HEK293 (cell line): Measurements from ENCODE around the gene NCOA3.

Experiments
- CTCF ChIA-PET: fragments of 350-600 bp; formaldehyde crosslinking; extraction: SDS; loops from one replicate; lab custom pipeline; 2021; ENCODE audit warnings: antibody characterized with exemption; lab: Yijun Ruan, JAX
- POLR2A ChIA-PET: fragments of 300-600 bp; formaldehyde crosslinking; extraction: SDS; loops from one replicate; lab custom pipeline; 2020; ENCODE audit warnings: antibody characterized with exemption, inconsistent platforms; lab: Yijun Ruan, JAX
- H3K27ac ChIP-seq: fragments of 200-500 bp; sonication (Bioruptor generic); 2 replicates; pipeline ENCODE4 v1.5.1; 2014; ENCODE audit warnings: low read depth, low read length, control low read depth, inconsistent platforms; ENCODE audit errors: extremely low read depth
- H3K36me3 ChIP-seq, 2 experiments: fragments of 200-500 bp in 1 of 2; sonication (Bioruptor generic) in 1 of 2; 1 replicate in 1 of 2; 2 replicates in 1 of 2; pipeline ENCODE4 v1.5.1; 2014 to 2017; ENCODE audit warnings: inconsistent platforms in 2 of 2, low read length in 2 of 2; ENCODE audit not compliant: control insufficient read depth in 2 of 2, insufficient read depth in 1 of 2
- H3K4me1 ChIP-seq: fragments of 200-500 bp; sonication (Bioruptor generic); 2 replicates; pipeline ENCODE4 v1.5.1; 2014; ENCODE audit warnings: mild to moderate bottlenecking, low read length, inconsistent platforms; ENCODE audit not compliant: control insufficient read depth, insufficient read depth
- H3K4me3 ChIP-seq: 2 replicates; pipeline ENCODE4 v1.5.1; 2011; ENCODE audit warnings: low read depth, mild to moderate bottlenecking, control low read depth, low read length, moderate library complexity
- H3K9me3 ChIP-seq: fragments of 200-500 bp; sonication (Bioruptor generic); 2 replicates; pipeline ENCODE4 v1.5.1; 2014; ENCODE audit warnings: low read depth, low read length, inconsistent platforms; ENCODE audit not compliant: control insufficient read depth, insufficient read depth
- EGR2 ChIP-seq: fragments of 450-650 bp; formaldehyde crosslinking; IDR thresholded peaks from 2 replicates; pipeline ENCODE4 v1.5.1; 2016; ENCODE audit warnings: low read depth, missing biosample characterization, missing genetic modification characterization
- KLF8 ChIP-seq: fragments of 450-650 bp; formaldehyde crosslinking; IDR thresholded peaks from 2 replicates; pipeline ENCODE4 v1.5.1; 2016; ENCODE audit warnings: missing biosample characterization, missing genetic modification characterization
- MYNN ChIP-seq: fragments of 450-650 bp; formaldehyde crosslinking; IDR thresholded peaks from 2 replicates; pipeline ENCODE4 v1.5.1; 2016; ENCODE audit warnings: missing biosample characterization, missing genetic modification characterization, borderline replicate concordance
- TRIM28 ChIP-seq: IDR thresholded peaks from 2 replicates; pipeline ENCODE4 v1.6.1; 2011; ENCODE audit warnings: low read length, control low read depth, borderline replicate concordance
- YY1 ChIP-seq: fragments of 450-650 bp; formaldehyde crosslinking; IDR thresholded peaks from 2 replicates; pipeline ENCODE4 v1.5.1; 2018; ENCODE audit warnings: missing biosample characterization, missing genetic modification characterization
- ZNF350 ChIP-seq: fragments of 450-650 bp; formaldehyde crosslinking; IDR thresholded peaks from 2 replicates; pipeline ENCODE4 v1.5.0; 2017; ENCODE audit warnings: missing biosample characterization, mild to moderate bottlenecking, missing genetic modification characterization
- ZNF521 ChIP-seq: fragments of 450-650 bp; formaldehyde crosslinking; IDR thresholded peaks from 2 replicates; pipeline ENCODE4 v1.5.1; 2017; ENCODE audit warnings: missing biosample characterization, mild to moderate bottlenecking, missing genetic modification characterization
- TF ChIP-seq, protein P1 (sequence below): fragments of 450-650 bp; formaldehyde crosslinking; IDR thresholded peaks from 2 replicates; pipeline ENCODE4 v1.5.1; 2016; ENCODE audit warnings: missing biosample characterization, missing genetic modification characterization
- TF ChIP-seq, protein P2 (sequence below): fragments of 450-650 bp; formaldehyde crosslinking; conservative IDR thresholded peaks from 2 replicates; pipeline ENCODE4 v1.5.1; 2016; ENCODE audit warnings: low read depth, missing biosample characterization, missing genetic modification characterization
- TF ChIP-seq, protein P3 (sequence below): fragments of 450-650 bp; formaldehyde crosslinking; IDR thresholded peaks from 2 replicates; pipeline ENCODE4 v1.5.1; 2016; ENCODE audit warnings: missing biosample characterization, missing genetic modification characterization, borderline replicate concordance
- TF ChIP-seq, protein P4 (sequence below): fragments of 450-650 bp; formaldehyde crosslinking; IDR thresholded peaks from 2 replicates; pipeline ENCODE4 v1.5.1; 2016; ENCODE audit warnings: missing biosample characterization, missing genetic modification characterization, low read depth

NCOA3 gene

DNA sequence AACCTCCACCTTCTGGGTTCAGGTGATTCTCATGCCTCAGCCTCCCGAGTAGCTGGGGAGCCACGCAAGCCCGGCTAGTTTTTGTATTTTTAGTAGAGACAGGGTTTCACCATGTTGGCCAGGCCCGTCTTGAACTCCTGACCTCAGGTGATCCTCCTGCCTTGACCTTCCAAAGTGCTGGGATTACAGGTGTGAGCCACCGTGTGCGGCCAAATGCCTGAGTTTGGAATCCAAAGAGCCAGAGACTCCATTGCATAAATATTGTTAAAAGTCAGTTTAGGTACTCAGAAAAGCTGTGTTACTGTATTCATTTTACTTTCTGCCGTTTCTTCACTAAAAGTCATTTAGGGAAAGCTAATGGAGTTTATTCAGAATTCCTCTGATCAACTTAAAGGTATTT is 146.3 kb downstream of the NCOA3 start:
- CTCF ChIA-PET = interaction anchor here (1.4 kb wide), 2 partner anchors 30 to 973 kb away, joined by 4 read pairs; no protein-coding TSS in a partner anchor
- H3K36me3 ChIP-seq = peaks cover 5 to 42% of the 10 kb centered on the region in 2 experiments
- POLR2A ChIA-PET = no interaction called here

More for the DNA sequence above, 146.3 kb downstream of the NCOA3 start:
- TF ChIP-seq YY1 (no peak), TRIM28 (no peak), MYNN (no peak), KLF8 (tag by site-specific recombination) (no peak), ZNF521 (tag by site-specific recombination) (no peak), EGR2 (tag by site-specific recombination) (no peak), ZNF350 (no peak)
- TF ChIP-seq, protein P1, sequence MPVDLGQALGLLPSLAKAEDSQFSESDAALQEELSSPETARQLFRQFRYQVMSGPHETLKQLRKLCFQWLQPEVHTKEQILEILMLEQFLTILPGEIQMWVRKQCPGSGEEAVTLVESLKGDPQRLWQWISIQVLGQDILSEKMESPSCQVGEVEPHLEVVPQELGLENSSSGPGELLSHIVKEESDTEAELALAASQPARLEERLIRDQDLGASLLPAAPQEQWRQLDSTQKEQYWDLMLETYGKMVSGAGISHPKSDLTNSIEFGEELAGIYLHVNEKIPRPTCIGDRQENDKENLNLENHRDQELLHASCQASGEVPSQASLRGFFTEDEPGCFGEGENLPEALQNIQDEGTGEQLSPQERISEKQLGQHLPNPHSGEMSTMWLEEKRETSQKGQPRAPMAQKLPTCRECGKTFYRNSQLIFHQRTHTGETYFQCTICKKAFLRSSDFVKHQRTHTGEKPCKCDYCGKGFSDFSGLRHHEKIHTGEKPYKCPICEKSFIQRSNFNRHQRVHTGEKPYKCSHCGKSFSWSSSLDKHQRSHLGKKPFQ (tag by site-specific recombination) = no peak
- TF ChIP-seq, protein P2, sequence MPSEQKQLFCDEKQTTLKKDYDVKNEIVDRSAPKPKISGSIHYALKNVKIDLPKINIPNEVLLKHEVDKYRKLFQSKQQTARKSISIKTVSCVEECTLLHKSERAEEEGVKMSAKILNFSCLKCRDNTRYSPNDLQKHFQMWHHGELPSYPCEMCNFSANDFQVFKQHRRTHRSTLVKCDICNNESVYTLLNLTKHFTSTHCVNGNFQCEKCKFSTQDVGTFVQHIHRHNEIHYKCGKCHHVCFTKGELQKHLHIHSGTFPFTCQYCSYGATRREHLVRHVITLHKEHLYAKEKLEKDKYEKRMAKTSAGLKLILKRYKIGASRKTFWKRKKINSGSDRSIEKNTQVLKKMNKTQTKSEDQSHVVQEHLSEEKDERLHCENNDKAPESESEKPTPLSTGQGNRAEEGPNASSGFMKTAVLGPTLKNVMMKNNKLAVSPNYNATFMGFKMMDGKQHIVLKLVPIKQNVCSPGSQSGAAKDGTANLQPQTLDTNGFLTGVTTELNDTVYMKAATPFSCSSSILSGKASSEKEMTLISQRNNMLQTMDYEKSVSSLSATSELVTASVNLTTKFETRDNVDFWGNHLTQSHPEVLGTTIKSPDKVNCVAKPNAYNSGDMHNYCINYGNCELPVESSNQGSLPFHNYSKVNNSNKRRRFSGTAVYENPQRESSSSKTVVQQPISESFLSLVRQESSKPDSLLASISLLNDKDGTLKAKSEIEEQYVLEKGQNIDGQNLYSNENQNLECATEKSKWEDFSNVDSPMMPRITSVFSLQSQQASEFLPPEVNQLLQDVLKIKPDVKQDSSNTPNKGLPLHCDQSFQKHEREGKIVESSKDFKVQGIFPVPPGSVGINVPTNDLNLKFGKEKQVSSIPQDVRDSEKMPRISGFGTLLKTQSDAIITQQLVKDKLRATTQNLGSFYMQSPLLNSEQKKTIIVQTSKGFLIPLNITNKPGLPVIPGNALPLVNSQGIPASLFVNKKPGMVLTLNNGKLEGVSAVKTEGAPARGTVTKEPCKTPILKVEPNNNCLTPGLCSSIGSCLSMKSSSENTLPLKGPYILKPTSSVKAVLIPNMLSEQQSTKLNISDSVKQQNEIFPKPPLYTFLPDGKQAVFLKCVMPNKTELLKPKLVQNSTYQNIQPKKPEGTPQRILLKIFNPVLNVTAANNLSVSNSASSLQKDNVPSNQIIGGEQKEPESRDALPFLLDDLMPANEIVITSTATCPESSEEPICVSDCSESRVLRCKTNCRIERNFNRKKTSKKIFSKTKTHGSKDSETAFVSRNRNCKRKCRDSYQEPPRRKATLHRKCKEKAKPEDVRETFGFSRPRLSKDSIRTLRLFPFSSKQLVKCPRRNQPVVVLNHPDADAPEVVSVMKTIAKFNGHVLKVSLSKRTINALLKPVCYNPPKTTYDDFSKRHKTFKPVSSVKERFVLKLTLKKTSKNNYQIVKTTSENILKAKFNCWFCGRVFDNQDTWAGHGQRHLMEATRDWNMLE (tag by site-specific recombination) = no peak
- TF ChIP-seq, protein P3, sequence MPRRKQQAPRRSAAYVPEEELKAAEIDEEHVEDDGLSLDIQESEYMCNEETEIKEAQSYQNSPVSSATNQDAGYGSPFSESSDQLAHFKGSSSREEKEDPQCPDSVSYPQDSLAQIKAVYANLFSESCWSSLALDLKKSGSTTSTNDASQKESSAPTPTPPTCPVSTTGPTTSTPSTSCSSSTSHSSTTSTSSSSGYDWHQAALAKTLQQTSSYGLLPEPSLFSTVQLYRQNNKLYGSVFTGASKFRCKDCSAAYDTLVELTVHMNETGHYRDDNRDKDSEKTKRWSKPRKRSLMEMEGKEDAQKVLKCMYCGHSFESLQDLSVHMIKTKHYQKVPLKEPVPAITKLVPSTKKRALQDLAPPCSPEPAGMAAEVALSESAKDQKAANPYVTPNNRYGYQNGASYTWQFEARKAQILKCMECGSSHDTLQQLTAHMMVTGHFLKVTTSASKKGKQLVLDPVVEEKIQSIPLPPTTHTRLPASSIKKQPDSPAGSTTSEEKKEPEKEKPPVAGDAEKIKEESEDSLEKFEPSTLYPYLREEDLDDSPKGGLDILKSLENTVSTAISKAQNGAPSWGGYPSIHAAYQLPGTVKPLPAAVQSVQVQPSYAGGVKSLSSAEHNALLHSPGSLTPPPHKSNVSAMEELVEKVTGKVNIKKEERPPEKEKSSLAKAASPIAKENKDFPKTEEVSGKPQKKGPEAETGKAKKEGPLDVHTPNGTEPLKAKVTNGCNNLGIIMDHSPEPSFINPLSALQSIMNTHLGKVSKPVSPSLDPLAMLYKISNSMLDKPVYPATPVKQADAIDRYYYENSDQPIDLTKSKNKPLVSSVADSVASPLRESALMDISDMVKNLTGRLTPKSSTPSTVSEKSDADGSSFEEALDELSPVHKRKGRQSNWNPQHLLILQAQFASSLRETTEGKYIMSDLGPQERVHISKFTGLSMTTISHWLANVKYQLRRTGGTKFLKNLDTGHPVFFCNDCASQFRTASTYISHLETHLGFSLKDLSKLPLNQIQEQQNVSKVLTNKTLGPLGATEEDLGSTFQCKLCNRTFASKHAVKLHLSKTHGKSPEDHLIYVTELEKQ = no peak
- TF ChIP-seq, protein P4, sequence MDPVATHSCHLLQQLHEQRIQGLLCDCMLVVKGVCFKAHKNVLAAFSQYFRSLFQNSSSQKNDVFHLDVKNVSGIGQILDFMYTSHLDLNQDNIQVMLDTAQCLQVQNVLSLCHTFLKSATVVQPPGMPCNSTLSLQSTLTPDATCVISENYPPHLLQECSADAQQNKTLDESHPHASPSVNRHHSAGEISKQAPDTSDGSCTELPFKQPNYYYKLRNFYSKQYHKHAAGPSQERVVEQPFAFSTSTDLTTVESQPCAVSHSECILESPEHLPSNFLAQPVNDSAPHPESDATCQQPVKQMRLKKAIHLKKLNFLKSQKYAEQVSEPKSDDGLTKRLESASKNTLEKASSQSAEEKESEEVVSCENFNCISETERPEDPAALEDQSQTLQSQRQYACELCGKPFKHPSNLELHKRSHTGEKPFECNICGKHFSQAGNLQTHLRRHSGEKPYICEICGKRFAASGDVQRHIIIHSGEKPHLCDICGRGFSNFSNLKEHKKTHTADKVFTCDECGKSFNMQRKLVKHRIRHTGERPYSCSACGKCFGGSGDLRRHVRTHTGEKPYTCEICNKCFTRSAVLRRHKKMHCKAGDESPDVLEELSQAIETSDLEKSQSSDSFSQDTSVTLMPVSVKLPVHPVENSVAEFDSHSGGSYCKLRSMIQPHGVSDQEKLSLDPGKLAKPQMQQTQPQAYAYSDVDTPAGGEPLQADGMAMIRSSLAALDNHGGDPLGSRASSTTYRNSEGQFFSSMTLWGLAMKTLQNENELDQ (tag by site-specific recombination) = no peak
- TF ChIP-seq, all 188 proteins: peak for 0
- no peak overlapping the region for H3K4me3 ChIP-seq
- no peaks in the 10 kb centered on the region for H3K4me1 ChIP-seq
- H3K27ac ChIP-seq = no peak overlapping the region
- H3K9me3 ChIP-seq = no peaks in the 10 kb centered on the region
